Colonic mucosa (tissue), 4 donors: ENCODE measurements around the gene NFATC2IP. TPM values are rescaled to one million over a fixed set of nuclear protein-coding genes. Genes with fewer than 3 reads are reported as not detected.

Experiments used
- DNase-seq: peaks from one replicate; pipeline ENCODE4 v3.0.0-alpha.2; 2020
- H3K27ac ChIP-seq: fragments of 200-600 bp; one replicate; pipeline ENCODE4 v1.8.0; 2021
- H3K27me3 ChIP-seq: fragments of 200-600 bp; one replicate; pipeline ENCODE4 v1.8.0; 2021
- H3K36me3 ChIP-seq: fragments of 200-600 bp; one replicate; pipeline ENCODE4 v1.8.0; 2021
- H3K4me1 ChIP-seq: fragments of 200-600 bp; one replicate; pipeline ENCODE4 v1.8.0; 2021; ENCODE audit warnings: mild to moderate bottlenecking
- H3K4me3 ChIP-seq: fragments of 200-600 bp; one replicate; pipeline ENCODE4 v1.8.0; 2021
- H3K9ac ChIP-seq, 2 donors: one replicate each; pipeline ENCODE4 v1.7.0; 2013; ENCODE audit warnings: control low read depth in 2 of 2, low read depth in 2 of 2, low read length in 2 of 2
- H3K9me3 ChIP-seq: fragments of 200-600 bp; one replicate; pipeline ENCODE4 v1.8.0; 2021
- CTCF ChIP-seq: fragments of 200-600 bp; IDR thresholded peaks from one replicate; pipeline ENCODE4 v1.8.0; 2022; ENCODE audit warnings: antibody characterized with exemption, mild to moderate bottlenecking
- intact Hi-C: fragments of 100-400 bp; cut with DNase I; formaldehyde crosslinking; loops from one replicate; pipeline ENCODE4 v1.14.1; 2022
- total RNA-seq, 2 donors: library from RNA; stranded (reverse); fragmentation: NEBNext Ultra II Directional in 1 of 2; extraction: Animal tissue kit (Norgen Biotek cat#: 25700) in 1 of 2; gene quantifications; one replicate each; pipeline ENCODE4 v1.2.1, GENCODE V29; 2021
- donor health status: healthy.
- donor health status: DM: no; HTN: no; CAD: no.
- donor health status: DM: no; HTN: no; CAD: no.

The NFATC2IP gene
- total RNA-seq, 2 donors from 2014 or later, result 33.3 to 57.1 TPM

- Histone ChIP-seq H3K27ac (no peak overlapping the region), H3K4me3 (no peak overlapping the region), H3K36me3 (no peaks in the 10 kb centered on the region), H3K9ac (no peak overlapping the region), H3K27me3 (no peaks in the 10 kb centered on the region), H3K4me1 (no peaks in the 10 kb centered on the region), H3K9me3 (no peaks in the 10 kb centered on the region)
- DNase-seq, result no peak
- intact Hi-C loops, result no loop called here
- no peak for TF ChIP-seq CTCF
Observed at GRCh38 chr16:28904828-28905227, 45.9 kb upstream of the NFATC2IP start.

GRCh38 chr16:28905229-28905754 lies 45.4 kb upstream of the NFATC2IP start:
- Histone ChIP-seq H3K9me3 (no peaks in the 10 kb centered on the region), H3K36me3 (no peaks in the 10 kb centered on the region), H3K4me1 (no peaks in the 10 kb centered on the region), H3K27me3 (no peaks in the 10 kb centered on the region), H3K4me3 (no peak overlapping the region), H3K27ac (no peak overlapping the region), H3K9ac (no peak overlapping the region)
- no peak for TF ChIP-seq CTCF
- no peak for DNase-seq
- intact Hi-C loops, result no loop called here

GRCh38 chr16:28905800-28906372 lies 44.9 kb upstream of the NFATC2IP start:
- TF ChIP-seq CTCF, result no peak
- no peak overlapping the region for H3K9ac ChIP-seq

GRCh38 chr16:28910086-28911031 lies 40.4 kb upstream of the NFATC2IP start:
- TF ChIP-seq CTCF, result no peak
- Histone ChIP-seq H3K4me3 (no peak overlapping the region), H3K36me3 (peaks cover 9% of the 10 kb centered on the region), H3K27ac (peak overlapping the region; percentile 12), H3K27me3 (no peaks in the 10 kb centered on the region), H3K9me3 (no peaks in the 10 kb centered on the region), H3K4me1 (no peaks in the 10 kb centered on the region), H3K9ac (peak overlapping the region in 1 of 2 donors; percentile 46)
- intact Hi-C loops, result no loop called here
- peak; percentile 72 for DNase-seq

More at GRCh38 chr16:28905800-28906372, 44.9 kb upstream of the NFATC2IP start:
- intact Hi-C loops, result no loop called here
- Histone ChIP-seq H3K9me3 (no peaks in the 10 kb centered on the region), H3K27ac (no peak overlapping the region), H3K4me3 (no peak overlapping the region), H3K36me3 (no peaks in the 10 kb centered on the region), H3K4me1 (no peaks in the 10 kb centered on the region), H3K27me3 (no peaks in the 10 kb centered on the region)
- no peak for DNase-seq

- Histone ChIP-seq H3K36me3 (peaks cover 16% of the 10 kb centered on the region), H3K27me3 (no peaks in the 10 kb centered on the region), H3K27ac (no peak overlapping the region), H3K9me3 (no peaks in the 10 kb centered on the region), H3K9ac (no peak overlapping the region), H3K4me3 (no peak overlapping the region), H3K4me1 (no peaks in the 10 kb centered on the region)
- no peak for TF ChIP-seq CTCF
- no peak for DNase-seq
- intact Hi-C loops, result no loop called here
Observed at GRCh38 chr16:28912558-28912957, 38.2 kb upstream of the NFATC2IP start.
